Measurements from ENCODE around the gene PTPN9. TPM values are rescaled to one million over a fixed set of nuclear protein-coding genes. Genes with fewer than 3 reads are reported as not detected.

PTPN9 gene
- total and polyA plus RNA-seq, 2 of the 4 experiments (the other 2 are of a cell fraction) = 26.5 to 38.9 TPM

DNA sequence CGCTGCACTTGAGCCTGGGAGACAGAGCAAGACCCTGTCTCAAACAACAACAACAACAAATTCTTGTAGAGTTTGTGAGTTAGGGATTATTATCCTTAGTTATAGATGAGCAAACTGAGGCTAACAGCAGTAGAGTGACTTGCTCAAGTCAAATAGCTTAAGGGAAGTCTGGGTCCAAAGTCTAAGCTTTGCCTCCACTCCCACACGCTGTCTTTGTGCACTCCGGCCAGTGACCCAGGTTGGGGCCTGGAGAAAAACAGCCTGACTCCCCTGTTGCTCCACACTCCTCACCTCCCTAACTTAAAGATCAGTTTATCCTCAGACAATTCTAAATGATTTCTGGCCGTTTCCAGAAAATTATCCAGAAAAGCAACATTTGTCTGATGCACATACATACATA, 118.5 kb downstream of the PTPN9 start:
- H3K9me1 ChIP-seq (ENCODE audit: insufficient read depth, low read length) = peaks cover 3% of the 10 kb centered on the region; the same call in 1 of the 2 replicates
- ChIA-PET POLR2A (ENCODE audit: unreplicated experiment) (no interaction called here), CTCF (no interaction called here)
- BruUV-seq (replicated peaks) = no TSS peak
- H3K79me1 ChIP-seq (ENCODE audit: low read depth in 1 of 2, low read length in 2 of 2) = 0 out of 4 replicates have a peak, but pooled peaks cover 0 to 4% of the 10 kb centered on the region in 2 experiments
- TF ChIP-seq RAD21 (IDR thresholded peaks at IDR 0.05; ENCODE audit: low read length) (no peak), RCOR1 (IDR thresholded peaks at IDR 0.05; ENCODE audit: insufficient replicate concordance, low read length) (no peak), CEBPB (IDR thresholded peaks at IDR 0.05; ENCODE audit: low read depth, low read length) (no peak), MXI1 (IDR thresholded peaks at IDR 0.05; ENCODE audit: borderline replicate concordance, low read depth, low read length) (no peak), CHD1 (IDR thresholded peaks at IDR 0.05; ENCODE audit: low read depth, low read length) (no peak), MAFK (IDR thresholded peaks at IDR 0.05; ENCODE audit: low read depth, low read length) (no peak), MAZ (IDR thresholded peaks at IDR 0.05; ENCODE audit: borderline replicate concordance, low read depth, low read length) (no peak), POLR2A (IDR thresholded peaks at IDR 0.05; ENCODE audit: low read depth, low read length) (no peak), BHLHE40 (IDR thresholded peaks at IDR 0.05; ENCODE audit: low read depth, low read length) (no peak), NFE2L2 (IDR thresholded peaks at IDR 0.05; ENCODE audit: low read depth, low read length) (no peak), SMC3 (IDR thresholded peaks at IDR 0.05; ENCODE audit: low read depth, low read length) (no peak), RFX5 (IDR thresholded peaks at IDR 0.05; ENCODE audit: low read depth, low read length) (no peak), FOS (IDR thresholded peaks at IDR 0.05; ENCODE audit: low read depth, low read length) (no peak)
- TF ChIP-seq, protein P1, sequence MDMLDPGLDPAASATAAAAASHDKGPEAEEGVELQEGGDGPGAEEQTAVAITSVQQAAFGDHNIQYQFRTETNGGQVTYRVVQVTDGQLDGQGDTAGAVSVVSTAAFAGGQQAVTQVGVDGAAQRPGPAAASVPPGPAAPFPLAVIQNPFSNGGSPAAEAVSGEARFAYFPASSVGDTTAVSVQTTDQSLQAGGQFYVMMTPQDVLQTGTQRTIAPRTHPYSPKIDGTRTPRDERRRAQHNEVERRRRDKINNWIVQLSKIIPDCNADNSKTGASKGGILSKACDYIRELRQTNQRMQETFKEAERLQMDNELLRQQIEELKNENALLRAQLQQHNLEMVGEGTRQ (IDR thresholded peaks at IDR 0.05; ENCODE audit: low read depth, low read length) = no peak
- TF ChIP-seq, protein P2, sequence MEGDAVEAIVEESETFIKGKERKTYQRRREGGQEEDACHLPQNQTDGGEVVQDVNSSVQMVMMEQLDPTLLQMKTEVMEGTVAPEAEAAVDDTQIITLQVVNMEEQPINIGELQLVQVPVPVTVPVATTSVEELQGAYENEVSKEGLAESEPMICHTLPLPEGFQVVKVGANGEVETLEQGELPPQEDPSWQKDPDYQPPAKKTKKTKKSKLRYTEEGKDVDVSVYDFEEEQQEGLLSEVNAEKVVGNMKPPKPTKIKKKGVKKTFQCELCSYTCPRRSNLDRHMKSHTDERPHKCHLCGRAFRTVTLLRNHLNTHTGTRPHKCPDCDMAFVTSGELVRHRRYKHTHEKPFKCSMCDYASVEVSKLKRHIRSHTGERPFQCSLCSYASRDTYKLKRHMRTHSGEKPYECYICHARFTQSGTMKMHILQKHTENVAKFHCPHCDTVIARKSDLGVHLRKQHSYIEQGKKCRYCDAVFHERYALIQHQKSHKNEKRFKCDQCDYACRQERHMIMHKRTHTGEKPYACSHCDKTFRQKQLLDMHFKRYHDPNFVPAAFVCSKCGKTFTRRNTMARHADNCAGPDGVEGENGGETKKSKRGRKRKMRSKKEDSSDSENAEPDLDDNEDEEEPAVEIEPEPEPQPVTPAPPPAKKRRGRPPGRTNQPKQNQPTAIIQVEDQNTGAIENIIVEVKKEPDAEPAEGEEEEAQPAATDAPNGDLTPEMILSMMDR (conservative IDR thresholded peaks at IDR 0.05; ENCODE audit: low read depth, low read length) = no peak
- TF ChIP-seq, protein P3, sequence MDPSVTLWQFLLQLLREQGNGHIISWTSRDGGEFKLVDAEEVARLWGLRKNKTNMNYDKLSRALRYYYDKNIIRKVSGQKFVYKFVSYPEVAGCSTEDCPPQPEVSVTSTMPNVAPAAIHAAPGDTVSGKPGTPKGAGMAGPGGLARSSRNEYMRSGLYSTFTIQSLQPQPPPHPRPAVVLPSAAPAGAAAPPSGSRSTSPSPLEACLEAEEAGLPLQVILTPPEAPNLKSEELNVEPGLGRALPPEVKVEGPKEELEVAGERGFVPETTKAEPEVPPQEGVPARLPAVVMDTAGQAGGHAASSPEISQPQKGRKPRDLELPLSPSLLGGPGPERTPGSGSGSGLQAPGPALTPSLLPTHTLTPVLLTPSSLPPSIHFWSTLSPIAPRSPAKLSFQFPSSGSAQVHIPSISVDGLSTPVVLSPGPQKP (IDR thresholded peaks at IDR 0.05; ENCODE audit: borderline replicate concordance, low read depth, low read length) = no peak
- H2BK20ac ChIP-seq (ENCODE audit: low read depth, low read length) = no peak overlapping the region
- intact Hi-C loops (cut with micrococcal nuclease) (no loop called here), dilution Hi-C loops (cut with HindIII; ENCODE audit: low sequenced_read_pairs, unreplicated experiment) (no loop called here), in situ Hi-C loops (cut with MboI; ENCODE audit: low sequenced_read_pairs) (no loop called here)
- no peaks in the 10 kb centered on the region for H3K9me3 ChIP-seq (ENCODE audit: control insufficient read depth, insufficient read depth, low read length)
- H2AK9ac ChIP-seq (replicated peaks; ENCODE audit: low read depth, low read length, poor library complexity) = no peak overlapping the region
- H4K5ac ChIP-seq (ENCODE audit: low read depth, low read length) = no peak overlapping the region
- peaks cover 3% of the 10 kb centered on the region for H3K36me3 ChIP-seq (ENCODE audit: control insufficient read depth, insufficient read depth, low read length)
- H3K4me1 ChIP-seq (ENCODE audit: control insufficient read depth, insufficient read depth, low read length) = peaks cover 6% of the 10 kb centered on the region
- H3K9ac ChIP-seq (ENCODE audit: low read depth, low read length) = no peak overlapping the region
- no peak overlapping the region for H3K18ac ChIP-seq (ENCODE audit: low read depth, low read length)
- no peak overlapping the region for H4K8ac ChIP-seq (ENCODE audit: low read depth in 2 of 2, low read length in 2 of 2)
- no peak overlapping the region for H3K4me3 ChIP-seq (ENCODE audit: insufficient read depth, low read depth, low read length)
- no peak overlapping the region for H2AFZ ChIP-seq (replicated peaks; ENCODE audit: low read length, poor library complexity)
- no peak overlapping the region for H2BK15ac ChIP-seq (ENCODE audit: low read depth, low read length)
- no peaks in the 10 kb centered on the region for H3K27me3 ChIP-seq (ENCODE audit: control insufficient read depth, insufficient read depth, low read length)
- no peak overlapping the region for H3K4ac ChIP-seq (ENCODE audit: low read depth, low read length)
- no peak overlapping the region for H3K23ac ChIP-seq (ENCODE audit: low read depth, low read length)
- H2BK120ac ChIP-seq (ENCODE audit: low read depth, low read length) = no peak overlapping the region
- WGBS, 2 experiments (ENCODE audit: extremely low coverage in 2 of 2, insufficient read length in 1 of 2) = 100% methylated on average over 3 of the region's 4 CpGs; no CpG with 5 or more reads in 1 of the 2 experiments
- no peak for DNase-seq
- ATAC-seq (ENCODE audit: low read depth) = no peak
- H4K91ac ChIP-seq (ENCODE audit: insufficient read depth, low read depth, low read length) = no peak overlapping the region
- H2AK5ac ChIP-seq (ENCODE audit: low read depth, low read length) = no peak overlapping the region
- H3K56ac ChIP-seq (ENCODE audit: extremely low read depth, insufficient read depth, low read length) = no peak overlapping the region
- H4K20me1 ChIP-seq (ENCODE audit: insufficient read depth, low read length) = no peaks in the 10 kb centered on the region
- no peak overlapping the region for H3K27ac ChIP-seq (ENCODE audit: insufficient read depth, low read length)
- H2BK5ac ChIP-seq (ENCODE audit: low read depth, low read length, poor library complexity, severe bottlenecking) = no peak overlapping the region
- H3K4me2 ChIP-seq (ENCODE audit: low read depth, low read length) = no peak overlapping the region
- H3K14ac ChIP-seq (replicated peaks; ENCODE audit: low read depth, low read length) = no peak overlapping the region
